Activated CD4-positive, alpha-beta T cell treated with anti-CD3 and anti-CD28 coated beads for 1 hour (primary cell): Measurements from ENCODE around the gene CCDC175.

Source experiments
- DNase-seq: peaks from one replicate; pipeline ENCODE4 v3.0.0-alpha.2; 2020

CCDC175 gene

GRCh38 chr14:59538936-59539335 lies 37.7 kb downstream of the CCDC175 start:
- no peak for DNase-seq

GRCh38 chr14:59537476-59537875 lies 39.1 kb downstream of the CCDC175 start:
- no peak for DNase-seq

DNA sequence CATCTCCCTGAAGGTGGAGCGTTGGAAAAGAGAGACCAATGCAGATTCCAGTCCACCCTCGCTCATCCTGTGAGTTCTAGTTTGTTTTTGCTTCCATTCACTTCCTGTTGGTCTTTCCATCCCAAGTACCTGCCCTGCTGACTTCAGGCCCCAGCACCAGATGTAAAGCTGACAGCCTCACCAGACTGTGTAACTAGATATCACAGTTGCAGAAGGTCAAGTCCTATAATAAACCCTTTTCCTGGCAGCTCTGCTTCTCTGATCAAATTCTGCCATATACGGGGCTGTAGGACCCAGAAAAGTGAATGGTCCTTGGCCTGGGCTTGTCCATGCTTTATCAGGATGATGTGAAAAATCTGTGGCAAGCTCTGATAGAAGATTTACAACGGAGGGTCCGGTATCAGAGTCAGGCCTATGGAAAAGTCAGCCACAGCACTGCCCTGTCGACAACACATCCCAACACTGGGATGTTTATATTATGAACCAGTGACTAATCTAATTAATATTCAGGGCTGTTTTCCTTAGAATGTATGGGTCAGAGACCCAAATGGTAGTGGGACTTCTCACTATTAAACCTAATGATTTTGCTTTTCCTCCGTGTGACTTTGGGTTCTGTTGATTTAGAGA lies 42.1 kb downstream of the CCDC175 start:
- DNase-seq, result no peak

DNA sequence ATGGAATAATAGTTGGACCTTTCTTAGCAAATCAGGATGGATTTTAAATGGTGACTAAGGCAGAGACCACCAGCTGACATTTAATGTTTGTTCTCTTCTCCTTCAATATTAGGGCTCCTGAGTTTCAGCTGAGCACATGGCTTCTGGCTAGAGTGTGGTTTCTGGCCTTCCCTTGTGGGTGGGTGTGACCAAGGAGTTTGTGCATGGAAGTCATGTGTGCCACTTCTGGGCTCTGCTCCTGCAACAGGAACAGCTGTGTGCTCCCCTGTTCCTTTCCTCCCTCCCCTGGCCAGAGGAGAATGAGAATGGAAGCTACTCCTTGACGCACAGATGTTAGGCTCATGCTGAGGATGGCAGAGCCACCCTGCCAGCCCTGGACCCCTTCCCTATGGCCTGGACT lies 44.2 kb downstream of the CCDC175 start:
- DNase-seq, result no peak

DNA sequence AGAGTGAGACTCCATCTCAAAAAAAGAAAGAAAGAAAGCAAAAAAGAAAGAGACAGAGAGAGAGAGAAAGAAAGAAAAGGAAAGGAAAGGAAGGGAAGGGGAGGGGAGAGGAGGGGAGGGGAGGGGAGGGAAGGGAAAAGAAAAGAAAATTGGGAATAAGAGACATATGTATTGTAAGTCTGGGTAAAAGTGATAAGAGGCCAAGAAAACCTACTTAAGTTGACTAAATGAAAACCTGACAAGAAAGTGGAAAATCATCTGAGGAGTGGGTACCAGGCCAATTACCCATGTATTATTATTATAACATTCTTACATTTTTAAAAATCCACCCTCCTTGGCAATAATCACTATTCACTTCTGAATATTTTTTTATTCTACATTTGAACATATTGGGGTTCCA lies 46.3 kb downstream of the CCDC175 start:
- DNase-seq, result no peak

DNA sequence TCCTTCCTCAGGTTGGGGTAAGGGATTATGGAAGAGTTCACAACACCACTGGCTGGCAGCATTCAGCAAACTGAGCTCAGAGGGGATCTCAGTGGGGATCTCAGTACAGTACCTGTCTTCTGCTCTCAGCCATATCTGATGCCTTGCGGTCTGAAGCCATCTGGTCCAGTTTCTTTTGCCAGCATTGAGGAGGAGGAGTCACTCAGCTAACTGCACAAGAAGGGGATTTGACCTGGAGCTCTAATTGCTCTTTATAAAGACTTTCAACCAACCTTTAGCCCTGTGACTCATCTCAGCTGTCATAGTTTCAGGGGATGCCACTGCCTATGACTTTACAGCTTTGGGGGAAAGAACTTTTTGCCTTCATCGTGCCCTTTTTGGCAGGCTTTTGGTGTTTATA lies 47.4 kb downstream of the CCDC175 start:
- DNase-seq, result no peak

DNA sequence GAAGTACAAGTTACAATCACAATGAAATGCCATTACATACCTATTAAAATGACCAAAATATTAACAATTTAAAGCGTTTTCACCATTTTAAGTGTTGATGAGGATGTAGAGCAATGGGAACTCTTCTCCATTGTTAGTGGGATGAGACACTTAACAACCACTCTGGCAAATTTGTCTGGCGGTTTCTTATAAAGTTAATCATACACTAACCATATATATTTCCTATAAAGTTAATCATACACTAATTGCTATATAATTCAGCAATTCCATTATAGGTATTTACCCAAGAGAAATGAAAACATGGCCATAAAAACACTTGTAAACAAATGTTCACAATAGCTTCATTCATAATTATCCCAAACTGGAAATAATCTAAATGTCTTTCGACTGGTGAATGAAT lies 56.4 kb downstream of the CCDC175 start:
- DNase-seq, result no peak

DNA sequence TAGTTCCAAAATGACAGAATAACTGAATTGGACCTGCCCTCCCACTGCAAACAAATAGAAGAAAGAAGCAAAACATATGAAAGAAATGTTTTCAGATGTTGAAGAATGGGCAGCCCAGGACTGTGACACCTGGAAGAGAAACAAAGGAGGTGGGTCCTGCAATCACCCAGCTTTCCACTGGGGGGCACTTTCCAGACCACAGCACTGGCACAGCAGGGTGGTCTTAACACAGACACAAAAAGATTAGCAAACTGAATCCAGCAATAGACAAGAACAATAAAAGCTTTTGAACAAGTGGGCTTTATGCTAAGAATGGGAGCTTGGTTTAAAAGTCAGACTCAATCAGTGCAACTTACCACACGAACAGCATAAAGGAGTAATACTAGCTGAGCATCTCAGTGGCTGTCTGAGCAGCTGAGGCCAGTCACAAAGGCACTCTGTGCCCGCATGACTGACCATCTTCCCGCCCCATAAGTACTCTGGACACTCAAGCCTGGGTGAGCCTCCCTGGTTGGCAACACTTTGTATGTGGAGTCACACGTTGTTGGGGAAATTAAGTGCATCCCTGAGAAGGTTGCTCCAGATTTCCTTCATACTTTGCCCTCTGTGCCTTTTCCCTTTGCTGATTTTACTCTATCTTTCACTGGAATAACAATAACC lies 64.6 kb downstream of the CCDC175 start:
- DNase-seq, result no peak

DNA sequence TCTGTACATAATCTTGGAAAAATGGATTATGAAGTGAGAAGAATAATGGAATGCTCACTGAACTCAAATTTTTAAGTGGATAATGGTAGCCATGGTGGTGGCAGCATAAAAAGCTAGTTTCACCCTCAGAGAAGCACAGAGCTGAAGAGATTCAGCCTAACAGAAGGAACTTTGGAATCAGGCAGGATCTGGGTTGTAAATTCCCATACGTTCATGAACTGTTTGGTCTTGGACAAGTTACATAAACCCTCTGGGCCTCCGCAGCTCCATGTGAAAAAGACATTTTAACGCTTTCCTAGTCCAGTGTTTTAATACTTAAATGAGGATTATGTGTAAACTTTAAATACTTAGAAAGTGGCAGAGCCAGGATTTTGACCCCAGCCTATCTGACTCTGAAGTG lies 65.6 kb downstream of the CCDC175 start:
- no peak for DNase-seq

DNA sequence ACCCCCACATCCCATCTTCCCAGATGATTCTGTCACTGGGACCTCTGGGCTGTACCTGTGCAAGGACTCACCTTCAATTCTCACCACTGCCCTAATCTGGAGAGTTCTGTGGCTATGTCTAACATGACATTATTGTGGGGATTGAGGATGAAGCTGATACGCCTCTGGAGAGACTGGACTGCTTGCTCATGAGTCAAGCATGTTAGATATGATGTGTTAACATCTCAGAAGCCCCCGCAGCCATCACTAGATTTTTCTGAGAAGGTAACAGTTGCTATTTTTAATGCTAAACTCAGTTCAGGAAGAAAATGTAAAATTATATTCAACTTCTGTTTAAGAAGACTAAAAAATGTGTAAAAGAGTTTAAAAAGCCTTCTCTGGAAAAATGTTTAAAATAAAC lies 66.6 kb downstream of the CCDC175 start:
- DNase-seq, result no peak

DNA sequence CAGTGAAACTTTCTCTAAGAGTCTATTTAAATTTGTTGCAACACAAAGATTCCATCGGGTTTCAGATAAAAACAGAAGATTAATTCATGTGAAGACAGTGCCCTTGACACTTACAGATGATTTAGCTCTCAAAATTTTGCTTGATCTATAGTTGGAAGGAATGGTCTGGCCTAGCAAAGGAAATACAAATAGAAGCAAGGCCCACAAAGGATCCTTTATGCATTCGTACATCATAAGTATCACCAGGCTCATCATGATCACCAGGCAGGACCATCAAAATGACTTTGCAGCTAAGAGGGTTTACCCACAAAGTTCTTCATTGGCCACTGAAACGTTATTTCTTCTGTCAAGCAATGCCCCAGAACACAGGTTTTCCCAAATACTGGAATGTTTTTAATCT lies 67.5 kb downstream of the CCDC175 start:
- DNase-seq, result no peak

GRCh38 chr14:59507752-59508103 lies 68.9 kb downstream of the CCDC175 start:
- DNase-seq, result no peak

GRCh38 chr14:59507063-59507751 lies 69.4 kb downstream of the CCDC175 start:
- DNase-seq, result no peak

GRCh38 chr14:59503256-59503655 lies 73.4 kb downstream of the CCDC175 start:
- no peak for DNase-seq

DNA sequence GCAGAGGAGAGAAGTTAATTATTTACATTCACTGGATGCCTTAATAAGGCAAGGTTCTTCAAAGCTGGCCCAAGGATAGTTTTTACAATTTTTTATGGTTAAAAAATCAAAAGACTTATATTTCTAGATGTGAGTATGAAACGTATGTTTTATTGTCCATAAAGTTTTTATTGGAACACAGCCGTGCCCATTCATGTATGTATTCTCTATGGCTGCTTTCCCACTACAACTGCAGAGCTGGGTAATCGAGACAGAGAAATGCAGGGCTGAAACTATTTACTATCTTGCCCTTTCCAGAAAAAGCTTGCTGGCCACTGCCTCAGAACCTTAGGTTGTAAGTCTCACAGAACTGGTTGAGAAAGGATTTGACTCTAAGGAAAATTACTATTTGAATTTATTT lies 75.9 kb downstream of the CCDC175 start:
- no peak for DNase-seq

- no peak for DNase-seq
Observed at GRCh38 chr14:59492384-59492783, 84.2 kb downstream of the CCDC175 start.

GRCh38 chr14:59490756-59491155 lies 85.9 kb downstream of the CCDC175 start:
- no peak for DNase-seq

GRCh38 chr14:59484639-59485175 lies 91.9 kb downstream of the CCDC175 start:
- DNase-seq, result no peak

- peak; percentile 96 for DNase-seq
Observed at GRCh38 chr14:59483819-59484638, 92.6 kb downstream of the CCDC175 start, which contains the start of the genes JKAMP and L3HYPDH. JKAMP (plus strand) TSS chr14:59484517; CDS start chr14:59484590, 73 bp downstream. L3HYPDH (minus strand) TSS chr14:59484408; CDS start chr14:59484316, 92 bp downstream.

GRCh38 chr14:59483363-59483762 lies 93.2 kb downstream of the CCDC175 start:
- no peak for DNase-seq

GRCh38 chr14:59482541-59483331 lies 93.9 kb downstream of the CCDC175 start:
- no peak for DNase-seq

DNA sequence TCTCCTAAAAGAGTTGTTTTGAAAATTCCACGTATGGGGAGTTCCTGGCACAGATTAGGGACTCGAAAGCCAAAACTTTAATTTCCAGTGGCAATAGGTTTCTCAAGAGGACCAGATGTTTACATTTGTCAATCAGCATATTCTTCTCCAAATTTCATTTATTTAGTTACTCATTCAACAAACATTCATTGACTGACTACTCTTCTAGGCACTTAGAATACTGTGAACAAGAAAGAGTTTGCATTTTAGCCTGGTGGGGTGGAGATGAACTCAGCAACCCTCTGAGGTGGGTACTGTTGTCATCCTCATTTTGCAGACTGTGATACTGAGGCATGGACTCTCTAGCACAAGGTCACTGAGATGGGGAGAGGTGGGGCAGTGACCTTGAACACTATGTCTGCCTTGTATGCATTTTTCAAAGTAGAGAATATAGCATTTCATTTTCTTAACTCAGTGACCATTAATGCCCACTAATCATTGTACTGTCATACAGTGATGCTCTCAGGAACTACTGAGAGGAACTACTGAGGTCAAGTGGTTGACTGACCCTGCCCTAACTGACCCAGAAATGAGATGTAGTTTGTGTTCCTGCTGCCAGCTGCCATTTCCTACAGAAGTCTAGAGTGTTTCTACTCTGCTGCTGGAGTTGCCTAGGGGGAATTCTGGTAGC lies 94.6 kb downstream of the CCDC175 start:
- no peak for DNase-seq
